22Rv1 (cell line): ENCODE data around the gene RPL18A.

Experiments
- ZFX ChIP-seq: fragments of 450-650 bp; IDR thresholded peaks from 2 replicates; pipeline ENCODE4 v1.6.1; 2017; ENCODE audit warnings: antibody characterized with exemption, borderline replicate concordance
- TF ChIP-seq, protein P1 (sequence below): fragments of 450-650 bp; IDR thresholded peaks from 2 replicates; pipeline ENCODE4 v1.5.1; 2017; ENCODE audit warnings: mild to moderate bottlenecking

DNA sequence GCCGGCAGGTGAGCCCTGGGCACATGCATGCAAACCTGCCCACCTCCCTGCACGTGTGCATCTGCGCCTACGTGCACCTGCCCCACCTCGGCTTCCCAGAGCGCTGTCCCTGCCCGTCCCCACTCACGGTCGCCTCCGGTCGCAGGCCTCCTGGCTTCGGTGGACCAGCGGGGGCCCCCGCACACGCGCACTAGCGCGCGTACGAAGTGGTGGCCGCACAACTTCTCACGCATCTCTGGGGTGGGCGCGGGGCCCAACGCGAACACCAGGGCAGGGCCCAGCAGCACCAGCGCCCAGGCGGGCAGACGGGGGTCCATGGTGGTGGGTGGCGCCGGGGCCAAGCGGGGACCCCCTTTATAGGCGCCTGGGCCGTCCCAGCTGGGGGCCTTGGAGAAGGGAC lies 38.5 kb upstream of the RPL18A start, which contains the start of gene INSL3:
- TF ChIP-seq, protein P1, sequence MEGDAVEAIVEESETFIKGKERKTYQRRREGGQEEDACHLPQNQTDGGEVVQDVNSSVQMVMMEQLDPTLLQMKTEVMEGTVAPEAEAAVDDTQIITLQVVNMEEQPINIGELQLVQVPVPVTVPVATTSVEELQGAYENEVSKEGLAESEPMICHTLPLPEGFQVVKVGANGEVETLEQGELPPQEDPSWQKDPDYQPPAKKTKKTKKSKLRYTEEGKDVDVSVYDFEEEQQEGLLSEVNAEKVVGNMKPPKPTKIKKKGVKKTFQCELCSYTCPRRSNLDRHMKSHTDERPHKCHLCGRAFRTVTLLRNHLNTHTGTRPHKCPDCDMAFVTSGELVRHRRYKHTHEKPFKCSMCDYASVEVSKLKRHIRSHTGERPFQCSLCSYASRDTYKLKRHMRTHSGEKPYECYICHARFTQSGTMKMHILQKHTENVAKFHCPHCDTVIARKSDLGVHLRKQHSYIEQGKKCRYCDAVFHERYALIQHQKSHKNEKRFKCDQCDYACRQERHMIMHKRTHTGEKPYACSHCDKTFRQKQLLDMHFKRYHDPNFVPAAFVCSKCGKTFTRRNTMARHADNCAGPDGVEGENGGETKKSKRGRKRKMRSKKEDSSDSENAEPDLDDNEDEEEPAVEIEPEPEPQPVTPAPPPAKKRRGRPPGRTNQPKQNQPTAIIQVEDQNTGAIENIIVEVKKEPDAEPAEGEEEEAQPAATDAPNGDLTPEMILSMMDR: no peak
- no peak for TF ChIP-seq ZFX
